ENCODE data around the gene GALNT13.

Gene GALNT13

DNA sequence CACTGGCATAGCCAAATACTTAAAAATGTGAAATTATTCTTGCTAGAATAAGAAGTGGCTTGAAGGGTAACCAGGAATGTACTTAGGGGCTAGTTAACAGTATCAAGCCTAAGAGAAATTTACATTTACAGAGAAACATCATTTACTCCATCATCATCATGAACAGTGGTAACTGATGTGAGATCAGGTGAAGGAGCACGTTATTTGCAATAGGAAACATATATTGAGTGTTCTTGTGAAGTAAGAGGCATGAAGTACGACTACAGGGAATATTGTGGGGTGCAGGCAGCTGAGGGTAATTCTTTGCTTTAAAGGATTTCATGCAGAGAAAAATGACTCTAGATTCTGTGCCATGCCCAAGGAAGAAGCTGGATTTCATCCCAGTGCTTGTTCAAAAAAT is 220.8 kb downstream of the GALNT13 start:
- Histone ChIP-seq H4K8ac (ENCODE audit: low read depth, low read length) (no peak overlapping the region), H3K4me2 (ENCODE audit: insufficient read depth, low read length, poor library complexity, severe bottlenecking) (no peak overlapping the region), H3K36me3 (replicated peaks in 1 of 2; ENCODE audit: control insufficient read depth in 2 of 2, insufficient read depth in 2 of 2, low read length in 2 of 2) (no peaks in the 10 kb centered on the region), H3K18ac (ENCODE audit: low read length) (no peak overlapping the region), H3K4ac (ENCODE audit: low read length) (no peak overlapping the region), H3K4me1 (ENCODE audit: control insufficient read depth in 2 of 2, insufficient read depth in 1 of 2, low read depth in 1 of 2, low read length in 2 of 2) (no peaks in the 10 kb centered on the region), H2AK5ac (ENCODE audit: low read depth, low read length) (no peak overlapping the region), H3K79me1 (ENCODE audit: low read depth, low read length) (no peaks in the 10 kb centered on the region), H3K14ac (ENCODE audit: low read length) (no peak overlapping the region), H2BK120ac (ENCODE audit: low read depth, low read length) (no peak overlapping the region), H3K9ac (ENCODE audit: low read depth, low read length, poor library complexity) (no peak overlapping the region), H3K27ac (replicated peaks; ENCODE audit: low read length) (no peak overlapping the region), H4K91ac (ENCODE audit: low read depth, low read length, poor library complexity) (no peak overlapping the region), H3K4me3 (ENCODE audit: low read length in 2 of 2) (no peak overlapping the region), H2BK5ac (ENCODE audit: low read length) (no peak overlapping the region), H2BK12ac (ENCODE audit: low read length) (no peak overlapping the region), H2BK15ac (ENCODE audit: low read length) (no peak overlapping the region), H3K27me3 (ENCODE audit: control insufficient read depth in 3 of 3, insufficient read depth in 3 of 3, low read depth in 1 of 3, low read length in 3 of 3) (no peaks in the 10 kb centered on the region), H3K23ac (ENCODE audit: low read depth, low read length, poor library complexity) (no peak overlapping the region), H3K9me3 (replicated peaks in 1 of 2; ENCODE audit: control insufficient read depth in 2 of 2, insufficient read depth in 1 of 2, low read depth in 1 of 2, low read length in 2 of 2) (no peaks in the 10 kb centered on the region), H2AFZ (ENCODE audit: low read length) (no peak overlapping the region)
- no CpG with 5 or more reads among the region's 2 CpGs for WGBS, 2 donors (ENCODE audit: extremely low coverage in 2 of 2, insufficient read length in 2 of 2, insufficient replicate concordance in 1 of 2)
- DNase-seq (ENCODE audit: low spot score), result no peak

DNA sequence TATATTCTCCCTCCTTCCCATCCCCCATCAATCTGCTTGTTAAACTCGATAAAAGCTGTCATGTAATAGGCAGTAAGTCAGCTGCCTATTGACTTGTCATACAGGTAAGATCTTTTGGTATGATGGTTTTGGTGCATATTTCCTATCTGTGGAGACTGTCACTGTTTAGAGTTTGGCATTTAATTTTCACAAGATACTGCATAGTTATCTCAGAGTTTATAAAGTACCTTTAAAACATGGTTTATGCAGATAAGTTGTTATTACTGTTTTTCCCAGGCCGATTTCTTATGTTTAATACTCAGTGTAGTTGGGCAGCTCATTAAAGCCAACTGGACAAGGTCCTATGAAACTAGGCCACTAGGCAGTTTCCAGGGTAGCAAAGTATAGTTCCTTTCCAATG is 222.1 kb downstream of the GALNT13 start:
- H3K4me2 ChIP-seq (ENCODE audit: insufficient read depth, low read length, poor library complexity, severe bottlenecking), result no peak overlapping the region
- H2BK120ac ChIP-seq (ENCODE audit: low read depth, low read length), result no peak overlapping the region
- no peaks in the 10 kb centered on the region for H3K27me3 ChIP-seq (ENCODE audit: control insufficient read depth in 3 of 3, insufficient read depth in 3 of 3, low read depth in 1 of 3, low read length in 3 of 3)
- no peak overlapping the region for H4K91ac ChIP-seq (ENCODE audit: low read depth, low read length, poor library complexity)
- H2AK5ac ChIP-seq (ENCODE audit: low read depth, low read length), result no peak overlapping the region
- no peak for DNase-seq (ENCODE audit: low spot score)
- H3K14ac ChIP-seq (ENCODE audit: low read length), result no peak overlapping the region
- no peak overlapping the region for H2BK5ac ChIP-seq (ENCODE audit: low read length)
- no CpG with 5 or more reads among the region's 2 CpGs for WGBS, 2 donors (ENCODE audit: extremely low coverage in 2 of 2, insufficient read length in 2 of 2, insufficient replicate concordance in 1 of 2)
- H3K4ac ChIP-seq (ENCODE audit: low read length), result no peak overlapping the region
- no peak overlapping the region for H3K27ac ChIP-seq (replicated peaks; ENCODE audit: low read length)
- no peak overlapping the region for H3K4me3 ChIP-seq (ENCODE audit: low read length in 2 of 2)
- H3K36me3 ChIP-seq (replicated peaks in 1 of 2; ENCODE audit: control insufficient read depth in 2 of 2, insufficient read depth in 2 of 2, low read length in 2 of 2), result no peaks in the 10 kb centered on the region
- no peaks in the 10 kb centered on the region for H3K9me3 ChIP-seq (replicated peaks in 1 of 2; ENCODE audit: control insufficient read depth in 2 of 2, insufficient read depth in 1 of 2, low read depth in 1 of 2, low read length in 2 of 2)
- H2BK15ac ChIP-seq (ENCODE audit: low read length), result no peak overlapping the region
- no peak overlapping the region for H3K23ac ChIP-seq (ENCODE audit: low read depth, low read length, poor library complexity)
- no peak overlapping the region for H3K18ac ChIP-seq (ENCODE audit: low read length)
- no peak overlapping the region for H4K8ac ChIP-seq (ENCODE audit: low read depth, low read length)
- H2BK12ac ChIP-seq (ENCODE audit: low read length), result no peak overlapping the region
- H3K79me1 ChIP-seq (ENCODE audit: low read depth, low read length), result no peaks in the 10 kb centered on the region
- no peak overlapping the region for H3K9ac ChIP-seq (ENCODE audit: low read depth, low read length, poor library complexity)
- H3K4me1 ChIP-seq (ENCODE audit: control insufficient read depth in 2 of 2, insufficient read depth in 1 of 2, low read depth in 1 of 2, low read length in 2 of 2), result no peaks in the 10 kb centered on the region
- H2AFZ ChIP-seq (ENCODE audit: low read length), result no peak overlapping the region

DNA sequence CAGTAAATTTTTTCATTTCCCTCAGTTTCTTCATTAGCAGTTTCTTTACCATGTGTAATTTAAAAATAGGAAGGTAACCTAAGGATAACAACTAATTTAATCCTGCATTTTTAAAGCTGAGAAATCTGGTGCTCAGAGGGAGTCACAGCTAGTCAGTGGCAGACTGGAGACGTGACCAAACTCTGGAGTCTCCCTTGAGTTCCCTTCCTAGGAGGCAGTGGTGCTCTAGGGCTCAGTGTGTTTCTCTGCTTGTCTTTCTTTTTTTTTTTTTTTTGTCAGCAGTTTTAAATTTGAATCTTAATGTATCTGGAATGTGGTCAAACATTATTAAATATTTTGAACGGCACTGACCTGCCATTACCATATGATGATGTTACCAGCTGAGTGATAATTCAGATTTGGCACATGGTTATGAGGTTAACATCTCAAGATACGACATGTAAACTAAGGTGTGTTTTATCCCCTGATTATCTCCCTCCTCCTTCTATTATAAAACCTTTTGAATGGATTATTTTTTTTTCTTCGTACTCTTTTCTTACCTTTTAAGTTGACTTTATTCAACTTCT is 226.2 kb downstream of the GALNT13 start:
- Histone ChIP-seq H2BK120ac (ENCODE audit: low read depth, low read length) (no peak overlapping the region), H3K27me3 (ENCODE audit: control insufficient read depth in 3 of 3, insufficient read depth in 3 of 3, low read depth in 1 of 3, low read length in 3 of 3) (no peaks in the 10 kb centered on the region), H2BK12ac (ENCODE audit: low read length) (no peak overlapping the region), H3K9me3 (replicated peaks in 1 of 2; ENCODE audit: control insufficient read depth in 2 of 2, insufficient read depth in 1 of 2, low read depth in 1 of 2, low read length in 2 of 2) (no peaks in the 10 kb centered on the region), H4K8ac (ENCODE audit: low read depth, low read length) (no peak overlapping the region), H3K4ac (ENCODE audit: low read length) (no peak overlapping the region), H3K27ac (replicated peaks; ENCODE audit: low read length) (no peak overlapping the region), H3K9ac (ENCODE audit: low read depth, low read length, poor library complexity) (no peak overlapping the region), H4K91ac (ENCODE audit: low read depth, low read length, poor library complexity) (no peak overlapping the region), H3K4me1 (ENCODE audit: control insufficient read depth in 2 of 2, insufficient read depth in 1 of 2, low read depth in 1 of 2, low read length in 2 of 2) (no peaks in the 10 kb centered on the region), H3K4me2 (ENCODE audit: insufficient read depth, low read length, poor library complexity, severe bottlenecking) (no peak overlapping the region), H3K18ac (ENCODE audit: low read length) (no peak overlapping the region), H2AFZ (ENCODE audit: low read length) (no peak overlapping the region), H3K14ac (ENCODE audit: low read length) (no peak overlapping the region), H3K4me3 (ENCODE audit: low read length in 2 of 2) (no peak overlapping the region), H3K36me3 (replicated peaks in 1 of 2; ENCODE audit: control insufficient read depth in 2 of 2, insufficient read depth in 2 of 2, low read length in 2 of 2) (no peaks in the 10 kb centered on the region), H2AK5ac (ENCODE audit: low read depth, low read length) (no peak overlapping the region), H2BK15ac (ENCODE audit: low read length) (no peak overlapping the region), H2BK5ac (ENCODE audit: low read length) (no peak overlapping the region), H3K23ac (ENCODE audit: low read depth, low read length, poor library complexity) (no peak overlapping the region), H3K79me1 (ENCODE audit: low read depth, low read length) (no peaks in the 10 kb centered on the region)
- DNase-seq (ENCODE audit: low spot score), result no peak
- whole genome bisulfite sequencing, 2 donors (ENCODE audit: extremely low coverage in 2 of 2, insufficient read length in 2 of 2, insufficient replicate concordance in 1 of 2), result no CpG with 5 or more reads among the region's 4 CpGs

DNA sequence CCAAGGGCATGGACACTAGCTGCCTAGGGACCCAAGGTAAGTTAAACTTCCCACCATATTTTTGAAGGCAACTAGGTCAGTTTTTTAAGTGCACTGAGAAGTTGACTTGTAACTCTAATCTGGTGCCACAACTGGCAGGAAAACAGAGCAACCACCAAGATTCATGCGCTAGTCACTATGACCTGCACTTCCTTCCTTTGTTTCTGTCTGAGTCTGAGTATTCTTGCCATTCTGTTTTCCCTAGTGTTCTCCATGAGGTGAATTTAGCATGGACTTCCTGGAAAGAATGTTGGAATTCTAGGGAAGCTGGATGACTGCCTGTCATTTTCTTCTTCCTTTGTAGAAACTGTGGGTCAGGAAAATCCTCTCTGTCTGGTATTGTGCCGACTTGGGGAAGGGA is 249.0 kb downstream of the GALNT13 start:
- Histone ChIP-seq H3K4me1 (ENCODE audit: control insufficient read depth in 2 of 2, insufficient read depth in 1 of 2, low read depth in 1 of 2, low read length in 2 of 2) (no peaks in the 10 kb centered on the region), H2AFZ (ENCODE audit: low read length) (no peak overlapping the region), H3K4me2 (ENCODE audit: insufficient read depth, low read length, poor library complexity, severe bottlenecking) (no peak overlapping the region), H2BK120ac (ENCODE audit: low read depth, low read length) (no peak overlapping the region), H3K36me3 (replicated peaks in 1 of 2; ENCODE audit: control insufficient read depth in 2 of 2, insufficient read depth in 2 of 2, low read length in 2 of 2) (no peaks in the 10 kb centered on the region), H2BK5ac (ENCODE audit: low read length) (no peak overlapping the region), H2BK15ac (ENCODE audit: low read length) (no peak overlapping the region), H3K9me3 (replicated peaks in 1 of 2; ENCODE audit: control insufficient read depth in 2 of 2, insufficient read depth in 1 of 2, low read depth in 1 of 2, low read length in 2 of 2) (peaks cover 0 to 9% of the 10 kb centered on the region in 2 donors), H2AK5ac (ENCODE audit: low read depth, low read length) (no peak overlapping the region), H3K27me3 (ENCODE audit: control insufficient read depth in 3 of 3, insufficient read depth in 3 of 3, low read depth in 1 of 3, low read length in 3 of 3) (no peaks in the 10 kb centered on the region), H3K9ac (ENCODE audit: low read depth, low read length, poor library complexity) (no peak overlapping the region), H3K4me3 (ENCODE audit: low read length in 2 of 2) (no peak overlapping the region), H3K4ac (ENCODE audit: low read length) (no peak overlapping the region), H3K27ac (replicated peaks; ENCODE audit: low read length) (no peak overlapping the region), H3K18ac (ENCODE audit: low read length) (no peak overlapping the region), H4K91ac (ENCODE audit: low read depth, low read length, poor library complexity) (no peak overlapping the region), H2BK12ac (ENCODE audit: low read length) (no peak overlapping the region), H4K8ac (ENCODE audit: low read depth, low read length) (no peak overlapping the region), H3K79me1 (ENCODE audit: low read depth, low read length) (no peaks in the 10 kb centered on the region), H3K23ac (ENCODE audit: low read depth, low read length, poor library complexity) (no peak overlapping the region), H3K14ac (ENCODE audit: low read length) (no peak overlapping the region)
- DNase-seq (ENCODE audit: low spot score), result no peak
- WGBS, 2 donors (ENCODE audit: extremely low coverage in 2 of 2, insufficient read length in 2 of 2, insufficient replicate concordance in 1 of 2), result no CpG with 5 or more reads among the region's 2 CpGs
